IMR-90 (cell line): Measurements from ENCODE around the gene KCNJ16. TPM values are rescaled to one million over a fixed set of nuclear protein-coding genes. Genes with fewer than 3 reads are reported as not detected.

ENCODE experiments used
- ATAC-seq: fragments of 200-7000 bp; cut with Tn5 transposase; 2 replicates; pipeline ENCODE4 v1.9.1; 2020; ENCODE audit warnings: low read depth, mild to moderate bottlenecking, moderate library complexity
- BruUV-seq: library from RNA; stranded (reverse); fragments of 400-500 nt; replicated peaks from 2 replicates; lab custom pipeline; 2021; lab: Mats Ljungman, UMichigan
- CTCF ChIA-PET: fragments of 300-600 bp; formaldehyde crosslinking; extraction: SDS; loops from one replicate; lab custom pipeline; 2021; ENCODE audit warnings: antibody characterized with exemption; lab: Yijun Ruan, JAX
- POLR2A ChIA-PET: fragments of 300-600 bp; sonication (Branson Sonifier 250); formaldehyde crosslinking; loops from one replicate; lab custom pipeline; 2022; ENCODE audit warnings: antibody characterized with exemption; ENCODE audit not compliant: unreplicated experiment; lab: Charles Lee
- DNase-seq: peaks from one replicate; pipeline ENCODE4 v3.0.0; 2013
- H2AFZ ChIP-seq: replicated peaks from 2 replicates; pipeline ENCODE3; 2013; ENCODE audit warnings: low read length, mild to moderate bottlenecking; ENCODE audit not compliant: poor library complexity
- H2AK5ac ChIP-seq: 2 replicates; pipeline ENCODE4 v1.6.1; 2013; ENCODE audit warnings: low read depth, low read length, inconsistent platforms
- H2AK9ac ChIP-seq: replicated peaks from 2 replicates; pipeline ENCODE3; 2013; ENCODE audit warnings: mild to moderate bottlenecking, low read depth, low read length, moderate library complexity; ENCODE audit not compliant: poor library complexity
- H2BK120ac ChIP-seq: 2 replicates; pipeline ENCODE4 v1.6.1; 2013; ENCODE audit warnings: low read depth, low read length, inconsistent platforms
- H2BK15ac ChIP-seq: 3 replicates; pipeline ENCODE4 v1.6.1; 2013; ENCODE audit warnings: low read depth, low read length, inconsistent platforms
- H2BK20ac ChIP-seq: 2 replicates; pipeline ENCODE4 v1.6.1; 2013; ENCODE audit warnings: low read depth, mild to moderate bottlenecking, inconsistent platforms, low read length, moderate library complexity
- H2BK5ac ChIP-seq: 2 replicates; pipeline ENCODE4 v1.6.1; 2013; ENCODE audit warnings: mild to moderate bottlenecking, low read depth, low read length, inconsistent platforms; ENCODE audit not compliant: poor library complexity, severe bottlenecking
- H3K14ac ChIP-seq: replicated peaks from 2 replicates; pipeline ENCODE4 v1.6.1; 2013; ENCODE audit warnings: low read depth, low read length, inconsistent platforms
- H3K18ac ChIP-seq: 2 replicates; pipeline ENCODE4 v1.6.1; 2013; ENCODE audit warnings: low read depth, low read length, control low read depth
- H3K23ac ChIP-seq: 2 replicates; pipeline ENCODE4 v1.6.1; 2013; ENCODE audit warnings: low read depth, low read length, inconsistent platforms
- H3K27ac ChIP-seq: 2 replicates; pipeline ENCODE4 v1.5.1; 2013; ENCODE audit warnings: mild to moderate bottlenecking, control low read depth, low read length; ENCODE audit not compliant: insufficient read depth
- H3K27me3 ChIP-seq: 2 replicates; pipeline ENCODE4 v1.6.1; 2013; ENCODE audit warnings: low read length; ENCODE audit not compliant: control insufficient read depth, insufficient read depth
- H3K36me3 ChIP-seq: 2 replicates; pipeline ENCODE4 v1.6.1; 2013; ENCODE audit warnings: low read length, mixed read lengths; ENCODE audit not compliant: control insufficient read depth, insufficient read depth
- H3K4ac ChIP-seq: 2 replicates; pipeline ENCODE4 v1.6.1; 2013; ENCODE audit warnings: low read depth, low read length, inconsistent platforms
- H3K4me1 ChIP-seq: 2 replicates; pipeline ENCODE4 v1.6.1; 2013; ENCODE audit warnings: low read length, mixed read lengths; ENCODE audit not compliant: control insufficient read depth, insufficient read depth
- H3K4me2 ChIP-seq: 2 replicates; pipeline ENCODE4 v1.6.1; 2013; ENCODE audit warnings: low read depth, mild to moderate bottlenecking, control low read depth, low read length, moderate library complexity
- H3K4me3 ChIP-seq: 2 replicates; pipeline ENCODE4 v1.5.1; 2013; ENCODE audit warnings: low read depth, mild to moderate bottlenecking, control low read depth, low read length, moderate library complexity; ENCODE audit not compliant: insufficient read depth
- H3K56ac ChIP-seq: 2 replicates; pipeline ENCODE4 v1.6.1; 2013; ENCODE audit warnings: low read length, inconsistent platforms; ENCODE audit not compliant: insufficient read depth; ENCODE audit errors: extremely low read depth
- H3K79me1 ChIP-seq, 2 experiments: 2 replicates each; pipeline ENCODE4 v1.6.1; 2013; ENCODE audit warnings: low read length in 2 of 2, inconsistent platforms in 1 of 2, low read depth in 1 of 2
- H3K9ac ChIP-seq: 2 replicates; pipeline ENCODE4 v1.6.1; 2013; ENCODE audit warnings: low read depth, low read length, control low read depth
- H3K9me1 ChIP-seq: 2 replicates; pipeline ENCODE4 v1.6.1; 2013; ENCODE audit warnings: low read length, inconsistent platforms; ENCODE audit not compliant: insufficient read depth
- H3K9me3 ChIP-seq: 2 replicates; pipeline ENCODE4 v1.6.1; 2013; ENCODE audit warnings: low read length; ENCODE audit not compliant: control insufficient read depth, insufficient read depth
- H4K20me1 ChIP-seq: 2 replicates; pipeline ENCODE4 v1.6.1; 2013; ENCODE audit warnings: low read length, inconsistent platforms; ENCODE audit not compliant: insufficient read depth
- H4K5ac ChIP-seq: 2 replicates; pipeline ENCODE4 v1.6.1; 2013; ENCODE audit warnings: mild to moderate bottlenecking, low read depth, low read length, control low read depth
- H4K8ac ChIP-seq, 2 experiments: 2 replicates each; pipeline ENCODE4 v1.6.1; 2013; ENCODE audit warnings: low read depth in 2 of 2, low read length in 2 of 2, control low read depth in 1 of 2, inconsistent platforms in 1 of 2
- H4K91ac ChIP-seq: 2 replicates; pipeline ENCODE4 v1.6.1; 2013; ENCODE audit warnings: low read depth, low read length, inconsistent platforms; ENCODE audit not compliant: insufficient read depth
- BHLHE40 ChIP-seq: fragments of 150-350 bp; IDR thresholded peaks from 2 replicates; pipeline ENCODE4 v1.6.1; 2016; ENCODE audit warnings: mild to moderate bottlenecking, low read depth, low read length
- CHD1 ChIP-seq: IDR thresholded peaks from 2 replicates; pipeline ENCODE4 v1.6.1; 2012; ENCODE audit warnings: low read depth, low read length, improper control_type of control experiment
- ELK1 ChIP-seq: fragments of 150-350 bp; IDR thresholded peaks from 2 replicates; pipeline ENCODE4 v1.6.1; 2016; ENCODE audit warnings: low read depth, mild to moderate bottlenecking, low read length, moderate library complexity, borderline replicate concordance
- FOS ChIP-seq: fragments of 150-350 bp; IDR thresholded peaks from 2 replicates; pipeline ENCODE4 v1.6.1; 2016; ENCODE audit warnings: low read depth, low read length
- MAFK ChIP-seq: IDR thresholded peaks from 2 replicates; pipeline ENCODE4 v1.6.1; 2012; ENCODE audit warnings: low read depth, low read length, improper control_type of control experiment
- MAZ ChIP-seq: IDR thresholded peaks from 2 replicates; pipeline ENCODE4 v1.6.1; 2012; ENCODE audit warnings: low read depth, mild to moderate bottlenecking, low read length, improper control_type of control experiment, moderate library complexity, borderline replicate concordance
- NFE2L2 ChIP-seq: fragments of 150-350 bp; IDR thresholded peaks from 2 replicates; pipeline ENCODE4 v1.6.1; 2016; ENCODE audit warnings: low read depth, mild to moderate bottlenecking, low read length
- POLR2A ChIP-seq: IDR thresholded peaks from 2 replicates; pipeline ENCODE4 v1.6.1; 2012; ENCODE audit warnings: mild to moderate bottlenecking, low read depth, low read length
- RCOR1 ChIP-seq: IDR thresholded peaks from 2 replicates; pipeline ENCODE4 v1.6.1; 2012; ENCODE audit warnings: mild to moderate bottlenecking, low read length, improper control_type of control experiment; ENCODE audit not compliant: insufficient replicate concordance
- RFX5 ChIP-seq: IDR thresholded peaks from 2 replicates; pipeline ENCODE4 v1.8.0; 2012; ENCODE audit warnings: low read depth, mild to moderate bottlenecking, low read length, moderate library complexity
- SMC3 ChIP-seq: fragments of 150-350 bp; IDR thresholded peaks from 2 replicates; pipeline ENCODE4 v1.6.1; 2016; ENCODE audit warnings: low read depth, mild to moderate bottlenecking, antibody characterized with exemption, low read length, moderate library complexity
- whole genome bisulfite sequencing, 2 experiments: methylation state at CpG; one replicate each; pipeline versions ENCODE4 v1.1.5 to v1.1.7; 2013; ENCODE audit warnings: missing lambda C conversion rate in 2 of 2; ENCODE audit not compliant: insufficient read length in 1 of 2; ENCODE audit errors: extremely low coverage in 2 of 2; 5-methylcytosine and 5-hydroxymethylcytosine counted together
- dilution Hi-C: fragments of 300-500 bp; cut with HindIII; formaldehyde crosslinking; loops from one replicate; pipeline ENCODE4 v1.14.3; 2018; ENCODE audit warnings: low sequenced_read_pairs; ENCODE audit not compliant: unreplicated experiment
- in situ Hi-C: fragments of 300-500 bp; cut with MboI; formaldehyde crosslinking; loops from 3 replicates; pipeline ENCODE4 v1.14.3; 2019; ENCODE audit warnings: low sequenced_read_pairs, inconsistent platforms, mixed read lengths
- intact Hi-C: fragments of 100-400 bp; cut with micrococcal nuclease; formaldehyde crosslinking; loops from 2 replicates; pipeline ENCODE4 v1.10.0; 2022
- polyA plus RNA-seq, 3 experiments: library from polyadenylated mRNA; depleted of rRNA; stranded (reverse); fragments of >200 nt; gene quantifications; 2 replicates each; pipeline ENCODE4 v1.2.3, GENCODE V29; 2012; ENCODE audit warnings: low replicate concordance in 1 of 3
- total RNA-seq: library from RNA; depleted of rRNA; stranded (reverse); fragments of >200 nt; gene quantifications from 2 replicates; pipeline ENCODE4 v1.2.3, GENCODE V29; 2012
- TF ChIP-seq, protein P1 (sequence below): conservative IDR thresholded peaks from 2 replicates; pipeline ENCODE4 v1.5.1; 2012; ENCODE audit warnings: mild to moderate bottlenecking, low read depth, low read length, improper control_type of control experiment

The KCNJ16 gene
- total and polyA plus RNA-seq, 2 of the 4 experiments (the other 2 are of a cell fraction) = not detected

- Histone ChIP-seq H3K18ac (no peak overlapping the region), H3K4me1 (no peaks in the 10 kb centered on the region), H4K20me1 (no peaks in the 10 kb centered on the region), H3K79me1 (no peaks in the 10 kb centered on the region), H3K56ac (no peak overlapping the region), H2BK120ac (no peak overlapping the region), H3K14ac (no peak overlapping the region), H3K27me3 (no peaks in the 10 kb centered on the region), H3K9ac (no peak overlapping the region), H2AFZ (no peak overlapping the region), H3K4me2 (no peak overlapping the region), H2AK5ac (no peak overlapping the region), H3K23ac (no peak overlapping the region), H4K91ac (no peak overlapping the region), H3K4ac (no peak overlapping the region), H3K4me3 (no peak overlapping the region), H2BK5ac (no peak overlapping the region), H2BK20ac (no peak overlapping the region), H2AK9ac (no peak overlapping the region), H3K36me3 (no peaks in the 10 kb centered on the region), H3K9me3 (no peaks in the 10 kb centered on the region), H4K8ac (no peak overlapping the region), H2BK15ac (no peak overlapping the region), H3K9me1 (no peaks in the 10 kb centered on the region), H3K27ac (no peak overlapping the region), H4K5ac (no peak overlapping the region)
- in situ Hi-C loops = no loop called here
- intact Hi-C loops = no loop called here
- no peak for DNase-seq
- no TSS peak for BruUV-seq
- dilution Hi-C loops = no loop called here
- ChIA-PET POLR2A (no interaction called here), CTCF (interaction anchor here (0.9 kb wide), 1 partner anchor 514 kb away, joined by 3 read pairs; no protein-coding TSS in a partner anchor)
- no peak for ATAC-seq
- no CpG with 5 or more reads among the region's 3 CpGs for WGBS, 2 experiments
- TF ChIP-seq MAFK (no peak), CHD1 (no peak), NFE2L2 (no peak), FOS (no peak), ELK1 (no peak), POLR2A (no peak), BHLHE40 (no peak), RCOR1 (no peak), MAZ (no peak), RFX5 (no peak), SMC3 (no peak)
- TF ChIP-seq, protein P1, sequence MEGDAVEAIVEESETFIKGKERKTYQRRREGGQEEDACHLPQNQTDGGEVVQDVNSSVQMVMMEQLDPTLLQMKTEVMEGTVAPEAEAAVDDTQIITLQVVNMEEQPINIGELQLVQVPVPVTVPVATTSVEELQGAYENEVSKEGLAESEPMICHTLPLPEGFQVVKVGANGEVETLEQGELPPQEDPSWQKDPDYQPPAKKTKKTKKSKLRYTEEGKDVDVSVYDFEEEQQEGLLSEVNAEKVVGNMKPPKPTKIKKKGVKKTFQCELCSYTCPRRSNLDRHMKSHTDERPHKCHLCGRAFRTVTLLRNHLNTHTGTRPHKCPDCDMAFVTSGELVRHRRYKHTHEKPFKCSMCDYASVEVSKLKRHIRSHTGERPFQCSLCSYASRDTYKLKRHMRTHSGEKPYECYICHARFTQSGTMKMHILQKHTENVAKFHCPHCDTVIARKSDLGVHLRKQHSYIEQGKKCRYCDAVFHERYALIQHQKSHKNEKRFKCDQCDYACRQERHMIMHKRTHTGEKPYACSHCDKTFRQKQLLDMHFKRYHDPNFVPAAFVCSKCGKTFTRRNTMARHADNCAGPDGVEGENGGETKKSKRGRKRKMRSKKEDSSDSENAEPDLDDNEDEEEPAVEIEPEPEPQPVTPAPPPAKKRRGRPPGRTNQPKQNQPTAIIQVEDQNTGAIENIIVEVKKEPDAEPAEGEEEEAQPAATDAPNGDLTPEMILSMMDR = no peak
Observed at GRCh38 chr17:70121126-70121525, 46.1 kb downstream of the KCNJ16 start.
